GM23338 (cell line): ENCODE data around the gene RESP18. TPM values are rescaled to one million over a fixed set of nuclear protein-coding genes. Genes with fewer than 3 reads are reported as not detected.

Experiments
- ATAC-seq: fragments of 200-7000 bp; cut with Tn5 transposase; 3 replicates; pipeline ENCODE4 v1.9.1; 2020
- DNase-seq: peaks from one replicate; pipeline ENCODE4 v3.0.0-alpha.2; 2015; ENCODE audit warnings: low spot score
- H2AFZ ChIP-seq: fragments of 200-600 bp; sonication (generic); 2 replicates; pipeline ENCODE4 v1.8.0; 2016; ENCODE audit warnings: antibody characterized with exemption, mild to moderate bottlenecking, moderate library complexity
- H3F3A ChIP-seq: fragments of 200-600 bp; sonication (generic); replicated peaks from 2 replicates; pipeline ENCODE4 v1.8.0; 2017; ENCODE audit warnings: antibody characterized with exemption, mixed run types, low read depth
- H3K27ac ChIP-seq: fragments of 200-600 bp; sonication (generic); 2 replicates; pipeline ENCODE4 v1.6.1; 2016; ENCODE audit warnings: low read depth
- H3K27me3 ChIP-seq: fragments of 200-600 bp; sonication (generic); 2 replicates; pipeline ENCODE4 v1.8.0; 2016; ENCODE audit warnings: mild to moderate bottlenecking, mixed run types, moderate library complexity; ENCODE audit not compliant: insufficient read depth
- H3K36me3 ChIP-seq: fragments of 200-600 bp; sonication (generic); 2 replicates; pipeline ENCODE4 v1.8.0; 2016; ENCODE audit warnings: mild to moderate bottlenecking; ENCODE audit not compliant: insufficient read depth
- H3K4me1 ChIP-seq: fragments of 200-600 bp; sonication (generic); 2 replicates; pipeline ENCODE4 v1.8.0; 2016; ENCODE audit warnings: mild to moderate bottlenecking, moderate library complexity; ENCODE audit not compliant: insufficient read depth
- H3K4me2 ChIP-seq: fragments of 200-600 bp; sonication (generic); 2 replicates; pipeline ENCODE4 v1.7.1; 2017; ENCODE audit warnings: mixed run types
- H3K4me3 ChIP-seq: fragments of 200-600 bp; sonication (generic); 2 replicates; pipeline ENCODE4 v1.6.1; 2016; ENCODE audit warnings: mixed run types
- H3K79me2 ChIP-seq: fragments of 200-600 bp; sonication (generic); replicated peaks from 2 replicates; pipeline ENCODE4 v1.8.0; 2017; ENCODE audit warnings: mild to moderate bottlenecking; ENCODE audit not compliant: insufficient read depth
- H3K9me2 ChIP-seq: fragments of 200-600 bp; sonication (generic); 2 replicates; pipeline ENCODE4 v1.8.0; 2017; ENCODE audit not compliant: insufficient read depth
- H4K20me1 ChIP-seq: fragments of 200-600 bp; sonication (generic); replicated peaks from 2 replicates; pipeline ENCODE4 v1.8.0; 2017; ENCODE audit warnings: mild to moderate bottlenecking; ENCODE audit not compliant: insufficient read depth
- H3K27ac Mint-ChIP-seq: 2 replicates; pipeline ENCODE4 v1.8.0; 2020; ENCODE audit warnings: inconsistent platforms, mild to moderate bottlenecking, moderate library complexity, mixed read lengths
- H3K27me3 Mint-ChIP-seq: 3 replicates; pipeline ENCODE4 v1.8.0; 2022; ENCODE audit warnings: low read depth, mild to moderate bottlenecking, moderate library complexity, mixed read lengths, inconsistent platforms; ENCODE audit not compliant: insufficient read depth, poor library complexity
- H3K36me3 Mint-ChIP-seq: 3 replicates; pipeline ENCODE4 v1.8.0; 2021; ENCODE audit warnings: low read depth, mild to moderate bottlenecking, inconsistent platforms, moderate library complexity, mixed read lengths
- H3K4me1 Mint-ChIP-seq: 3 replicates; pipeline ENCODE4 v1.8.0; 2020; ENCODE audit warnings: mild to moderate bottlenecking, inconsistent platforms, mixed read lengths
- H3K4me3 Mint-ChIP-seq: 3 replicates; pipeline ENCODE4 v1.8.0; 2021; ENCODE audit warnings: moderate library complexity, mild to moderate bottlenecking, inconsistent platforms, mixed read lengths
- H3K9me3 Mint-ChIP-seq: 3 replicates; pipeline ENCODE4 v1.8.0; 2020; ENCODE audit warnings: moderate library complexity, mild to moderate bottlenecking, inconsistent platforms, mixed read lengths
- CREB1 ChIP-seq: fragments of 250-450 bp; sonication (Bioruptor Pico); IDR thresholded peaks from 2 replicates; pipeline ENCODE4 v1.5.0; 2020; ENCODE audit warnings: low read depth, mild to moderate bottlenecking, moderate library complexity
- NANOG ChIP-seq: IDR thresholded peaks from 2 replicates; pipeline ENCODE4 v1.6.1; 2016; ENCODE audit warnings: antibody characterized with exemption, borderline replicate concordance
- POLR2AphosphoS5 ChIP-seq: IDR thresholded peaks from 2 replicates; pipeline ENCODE4 v1.6.1; 2016; ENCODE audit warnings: antibody characterized with exemption, low read depth
- ZNF331 ChIP-seq: fragments of 250-450 bp; sonication (Bioruptor Pico); IDR thresholded peaks from 2 replicates; pipeline ENCODE4 v1.5.0; 2020; ENCODE audit warnings: low read depth, mild to moderate bottlenecking, moderate library complexity
- ZNF462 ChIP-seq: fragments of 250-450 bp; sonication (Bioruptor Pico); IDR thresholded peaks from 2 replicates; pipeline ENCODE4 v1.5.0; 2020; ENCODE audit warnings: mild to moderate bottlenecking, moderate library complexity
- polyA plus RNA-seq: library from polyadenylated mRNA; unstranded; fragments of >200 nt; fragmentation: Nextera tagmentation; extraction: Ambion mirVana; gene quantifications from 2 replicates; pipeline ENCODE4 v1.2.1, GENCODE V29; 2016
- total RNA-seq: library from RNA; depleted of rRNA; stranded (reverse); fragments of >200 nt; shearing (Covaris generic); gene quantifications from 2 replicates; pipeline ENCODE4 v1.2.3, GENCODE V29; 2014
- TF ChIP-seq, protein P1 (sequence below), 2 experiments: fragments of 200-600 bp in 1 of 2; sonication (generic) in 1 of 2; conservative IDR thresholded peaks; 2 replicates each; pipeline versions ENCODE4 v1.5.1 to v1.6.1; 2016 to 2017; ENCODE audit warnings: antibody characterized with exemption in 2 of 2, low read depth in 2 of 2, mild to moderate bottlenecking in 2 of 2, moderate library complexity in 1 of 2

RESP18 gene
- total and polyA plus RNA-seq, 2 experiments from 2014 or later: not detected

- TF ChIP-seq ZNF462 (CRISPR knock-in tag): no peak
- TF ChIP-seq, protein P1, sequence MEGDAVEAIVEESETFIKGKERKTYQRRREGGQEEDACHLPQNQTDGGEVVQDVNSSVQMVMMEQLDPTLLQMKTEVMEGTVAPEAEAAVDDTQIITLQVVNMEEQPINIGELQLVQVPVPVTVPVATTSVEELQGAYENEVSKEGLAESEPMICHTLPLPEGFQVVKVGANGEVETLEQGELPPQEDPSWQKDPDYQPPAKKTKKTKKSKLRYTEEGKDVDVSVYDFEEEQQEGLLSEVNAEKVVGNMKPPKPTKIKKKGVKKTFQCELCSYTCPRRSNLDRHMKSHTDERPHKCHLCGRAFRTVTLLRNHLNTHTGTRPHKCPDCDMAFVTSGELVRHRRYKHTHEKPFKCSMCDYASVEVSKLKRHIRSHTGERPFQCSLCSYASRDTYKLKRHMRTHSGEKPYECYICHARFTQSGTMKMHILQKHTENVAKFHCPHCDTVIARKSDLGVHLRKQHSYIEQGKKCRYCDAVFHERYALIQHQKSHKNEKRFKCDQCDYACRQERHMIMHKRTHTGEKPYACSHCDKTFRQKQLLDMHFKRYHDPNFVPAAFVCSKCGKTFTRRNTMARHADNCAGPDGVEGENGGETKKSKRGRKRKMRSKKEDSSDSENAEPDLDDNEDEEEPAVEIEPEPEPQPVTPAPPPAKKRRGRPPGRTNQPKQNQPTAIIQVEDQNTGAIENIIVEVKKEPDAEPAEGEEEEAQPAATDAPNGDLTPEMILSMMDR (conservative IDR thresholded peaks at IDR 0.05; ENCODE audit: low read depth in 2 of 2): peak in 1 of 2 experiments; percentile 24; a peak in 1 of 4 replicates
These were observed 9.1 kb downstream of the RESP18 start (continued) for GRCh38 chr2:219323434-219323833.

DNA sequence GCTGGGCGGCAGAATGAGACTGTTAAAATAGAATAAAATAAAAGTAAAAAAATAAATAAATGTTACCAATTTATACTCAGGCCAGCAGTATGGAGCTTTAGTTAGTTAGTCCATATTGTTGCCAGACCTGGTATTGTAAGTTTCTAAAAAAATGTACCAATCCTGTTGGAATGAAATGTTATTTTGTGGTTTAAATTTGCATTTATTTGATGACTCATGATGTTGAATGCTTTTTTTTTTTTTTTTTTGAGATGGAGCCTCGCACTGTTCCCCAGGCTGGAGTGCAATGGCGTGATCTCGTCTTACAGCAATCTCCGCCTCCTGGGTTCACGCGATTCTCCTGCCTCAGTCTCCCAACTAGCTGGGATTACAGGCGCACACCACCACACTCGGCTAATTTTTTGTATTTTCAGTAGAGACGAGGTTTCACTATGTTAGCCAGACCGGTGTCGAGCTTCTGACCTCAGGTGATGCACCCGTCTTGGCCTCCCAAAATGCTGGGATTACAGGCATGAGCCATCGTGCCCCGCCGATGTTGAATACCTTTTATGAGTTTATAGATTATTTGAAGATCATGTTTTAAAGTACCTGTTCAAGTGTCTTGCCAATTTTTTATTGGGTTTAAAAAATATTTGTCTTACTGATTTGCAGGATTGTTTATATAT lies 17.6 kb downstream of the RESP18 start:
- TF ChIP-seq POLR2AphosphoS5 (no peak), ZNF331 (CRISPR knock-in tag) (no peak), NANOG (no peak), CREB1 (CRISPR knock-in tag) (no peak), ZNF462 (CRISPR knock-in tag) (no peak)
- ATAC-seq: no peak
- no peak overlapping the region for H3K4me3 Mint-ChIP-seq

More for the DNA sequence above, 17.6 kb downstream of the RESP18 start:
- Mint-ChIP-seq H3K4me1 (peaks cover 14% of the 10 kb centered on the region), H3K36me3 (peaks cover 5% of the 10 kb centered on the region; the same call in 1 of the 3 replicates), H3K9me3 (peaks cover 5% of the 10 kb centered on the region; the same call in 2 of the 3 replicates), H3K27ac (no peak overlapping the region), H3K27me3 (no peaks in the 10 kb centered on the region)
- H3K27me3 ChIP-seq: no peaks in the 10 kb centered on the region
- H3K4me3 ChIP-seq: no peak overlapping the region
- no peaks in the 10 kb centered on the region for H3K79me2 ChIP-seq
- H3K4me2 ChIP-seq: no peak overlapping the region
- no peaks in the 10 kb centered on the region for H3K9me2 ChIP-seq
- peaks cover 12% of the 10 kb centered on the region for H3K4me1 ChIP-seq
- no peaks in the 10 kb centered on the region for H3K36me3 ChIP-seq
- no peak for DNase-seq
- H3K27ac ChIP-seq: no peak overlapping the region
- no peaks in the 10 kb centered on the region for H3F3A ChIP-seq
- no peaks in the 10 kb centered on the region for H4K20me1 ChIP-seq
- H2AFZ ChIP-seq: no peak overlapping the region
